Body of pancreas (tissue), 4 donors: ENCODE measurements around the gene VAPA. TPM values are rescaled to one million over a fixed set of nuclear protein-coding genes. Genes with fewer than 3 reads are reported as not detected.
A peak's percentile ranks its signal among the peaks of the same experiment; 100 is the strongest.

Source experiments
- ATAC-seq: fragments of 150-250 bp; one replicate; pipeline ENCODE4 v1.9.1; 2016
- DNase-seq, 4 donors: peaks; one replicate each; pipeline ENCODE4 v3.0.0-alpha.2; 2019
- H3K27ac ChIP-seq, 4 donors: fragments of 200-600 bp; sonication (generic); 1 replicate in 3 of 4; 2 replicates in 1 of 4; pipeline versions ENCODE4 v1.5.1 to v1.6.1; 2016 to 2019; ENCODE audit warnings: mild to moderate bottlenecking in 1 of 4, mixed read lengths in 1 of 4, moderate library complexity in 1 of 4
- H3K27me3 ChIP-seq, 2 donors: fragments of 200-600 bp; sonication (generic); one replicate each; pipeline ENCODE4 v1.6.0; 2016; ENCODE audit warnings: mild to moderate bottlenecking in 1 of 2
- H3K36me3 ChIP-seq, 2 donors: fragments of 200-600 bp; sonication (generic); replicated peaks in 1 of 2; 2 replicates each; pipeline ENCODE4 v1.5.1; 2016; ENCODE audit warnings: low read depth in 2 of 2; ENCODE audit not compliant: insufficient read depth in 1 of 2
- H3K4me1 ChIP-seq: fragments of 200-600 bp; sonication (generic); one replicate; pipeline ENCODE4 v1.6.0; 2016
- H3K4me3 ChIP-seq, 2 donors: fragments of 200-600 bp; sonication (generic); 1 replicate in 1 of 2; 2 replicates in 1 of 2; pipeline ENCODE4 v1.5.1; 2016 to 2019
- H3K9me3 ChIP-seq, 3 donors: fragments of 200-600 bp; sonication (generic); 1 replicate in 2 of 3; 2 replicates in 1 of 3; pipeline ENCODE4 v1.5.1; 2016
- CTCF ChIP-seq, 7 experiments: fragments of 450-650 bp in 4 of 7; fragments of 200-600 bp in 3 of 7; sonication (generic) in 3 of 7; IDR thresholded peaks; one replicate each; pipeline ENCODE4 v1.5.1; 2016 to 2019; ENCODE audit warnings: antibody characterized with exemption in 7 of 7
- POLR2A ChIP-seq, 3 donors: fragments of 450-650 bp; IDR thresholded peaks; one replicate each; pipeline ENCODE4 v1.6.1; 2016; ENCODE audit warnings: antibody characterized with exemption in 3 of 3, mild to moderate bottlenecking in 2 of 3
- WGBS, 2 donors: methylation state at CpG; one replicate each; pipeline ENCODE4 v1.1.5; 2017; 5-methylcytosine and 5-hydroxymethylcytosine counted together
- intact Hi-C: fragments of 100-400 bp; cut with DNase I; formaldehyde crosslinking; loops from one replicate; pipeline ENCODE4 v1.15.1; 2023
- total RNA-seq, 2 donors: library from RNA; depleted of rRNA; stranded (reverse); fragments of >200 nt; gene quantifications; one replicate each; pipeline ENCODE4 v1.1.0, GENCODE V29; 2016

The VAPA gene
- total RNA-seq, 2 donors from 2014 or later, result 58.7 to 113 TPM

- ATAC-seq, result no peak
- peaks cover 34% of the 10 kb centered on the region for H3K4me1 ChIP-seq
- H3K4me3 ChIP-seq, result no peak overlapping the region
- 70 to 76% methylated on average over 9 of the region's 9 CpGs for WGBS, 2 donors
- no peak for TF ChIP-seq CTCF (IDR thresholded peaks at IDR 0.05)
- no peak for TF ChIP-seq POLR2A (IDR thresholded peaks at IDR 0.05)
- H3K36me3 ChIP-seq, result no peaks in the 10 kb centered on the region
- H3K27me3 ChIP-seq, result no peaks in the 10 kb centered on the region
- H3K27ac ChIP-seq, result peak overlapping the region; percentile 31 to 78 (median 64)
- intact Hi-C loops, result no loop called here
- no peaks in the 10 kb centered on the region for H3K9me3 ChIP-seq
- no peak for DNase-seq
Measured at GRCh38 chr18:9988665-9989064, 74.8 kb downstream of the VAPA start.

GRCh38 chr18:9989481-9989880 lies 75.7 kb downstream of the VAPA start:
- no peaks in the 10 kb centered on the region for H3K36me3 ChIP-seq
- peak overlapping the region in 1 of 4 donors; percentile 78 for H3K27ac ChIP-seq
- WGBS, 2 donors, result 65 to 76% methylated on average over 5 of the region's 5 CpGs
- TF ChIP-seq POLR2A (IDR thresholded peaks at IDR 0.05), result no peak
- H3K4me3 ChIP-seq, result no peak overlapping the region
- no peaks in the 10 kb centered on the region for H3K27me3 ChIP-seq
- intact Hi-C loops, result no loop called here
- DNase-seq (no peak), ATAC-seq (no peak)
- H3K9me3 ChIP-seq, result no peaks in the 10 kb centered on the region
- peaks cover 42% of the 10 kb centered on the region for H3K4me1 ChIP-seq

GRCh38 chr18:9991011-9992000 lies 77.5 kb downstream of the VAPA start:
- DNase-seq (no peak), ATAC-seq (no peak)
- no peaks in the 10 kb centered on the region for H3K27me3 ChIP-seq
- no peaks in the 10 kb centered on the region for H3K36me3 ChIP-seq
- H3K27ac ChIP-seq, result no peak overlapping the region
- H3K4me1 ChIP-seq, result peaks cover 57% of the 10 kb centered on the region
- 80 to 81% methylated on average over 28 to 29 of the region's 29 CpGs for WGBS, 2 donors
- no peak overlapping the region for H3K4me3 ChIP-seq
- TF ChIP-seq CTCF (IDR thresholded peaks at IDR 0.05) (no peak), POLR2A (IDR thresholded peaks at IDR 0.05) (no peak)
- intact Hi-C loops, result no loop called here
- no peaks in the 10 kb centered on the region for H3K9me3 ChIP-seq

- Histone ChIP-seq H3K4me1 (peaks cover 53% of the 10 kb centered on the region), H3K27ac (peak overlapping the region in 3 of 4 donors; percentile 61 to 79 (median 70)), H3K27me3 (no peaks in the 10 kb centered on the region), H3K9me3 (no peaks in the 10 kb centered on the region), H3K36me3 (no peaks in the 10 kb centered on the region), H3K4me3 (no peak overlapping the region)
- no peak for DNase-seq
- TF ChIP-seq POLR2A (IDR thresholded peaks at IDR 0.05), result no peak
- no peak for TF ChIP-seq CTCF (IDR thresholded peaks at IDR 0.05)
- intact Hi-C loops, result no loop called here
- WGBS, 2 donors, result 52 to 61% methylated on average over 9 of the region's 9 CpGs
- ATAC-seq, result no peak
Measured at GRCh38 chr18:9992300-9992972, 78.6 kb downstream of the VAPA start.

GRCh38 chr18:9992973-9993520 lies 79.2 kb downstream of the VAPA start:
- no peak overlapping the region for H3K4me3 ChIP-seq
- H3K36me3 ChIP-seq, result no peaks in the 10 kb centered on the region
- no peaks in the 10 kb centered on the region for H3K9me3 ChIP-seq
- peak overlapping the region in 3 of 4 donors; percentile 61 to 79 (median 70) for H3K27ac ChIP-seq
- DNase-seq, result no peak
- no peak for ATAC-seq
- H3K4me1 ChIP-seq, result peaks cover 47% of the 10 kb centered on the region
- intact Hi-C loops, result no loop called here
- WGBS, 2 donors, result 79 to 87% methylated on average over 11 of the region's 11 CpGs
- H3K27me3 ChIP-seq, result no peaks in the 10 kb centered on the region
- no peak for TF ChIP-seq POLR2A (IDR thresholded peaks at IDR 0.05)
- no peak for TF ChIP-seq CTCF (IDR thresholded peaks at IDR 0.05)
